DMS114 treated with DMSO at 0.1 percent for 48 hours (cell line): Measurements from ENCODE around the gene TTLL11.

Experiments
- DNase-seq: peaks from one replicate; lab custom pipeline; 2025; ENCODE audit not compliant: unreplicated experiment; lab: John Stamatoyannopoulos, UW

TTLL11 gene

DNA sequence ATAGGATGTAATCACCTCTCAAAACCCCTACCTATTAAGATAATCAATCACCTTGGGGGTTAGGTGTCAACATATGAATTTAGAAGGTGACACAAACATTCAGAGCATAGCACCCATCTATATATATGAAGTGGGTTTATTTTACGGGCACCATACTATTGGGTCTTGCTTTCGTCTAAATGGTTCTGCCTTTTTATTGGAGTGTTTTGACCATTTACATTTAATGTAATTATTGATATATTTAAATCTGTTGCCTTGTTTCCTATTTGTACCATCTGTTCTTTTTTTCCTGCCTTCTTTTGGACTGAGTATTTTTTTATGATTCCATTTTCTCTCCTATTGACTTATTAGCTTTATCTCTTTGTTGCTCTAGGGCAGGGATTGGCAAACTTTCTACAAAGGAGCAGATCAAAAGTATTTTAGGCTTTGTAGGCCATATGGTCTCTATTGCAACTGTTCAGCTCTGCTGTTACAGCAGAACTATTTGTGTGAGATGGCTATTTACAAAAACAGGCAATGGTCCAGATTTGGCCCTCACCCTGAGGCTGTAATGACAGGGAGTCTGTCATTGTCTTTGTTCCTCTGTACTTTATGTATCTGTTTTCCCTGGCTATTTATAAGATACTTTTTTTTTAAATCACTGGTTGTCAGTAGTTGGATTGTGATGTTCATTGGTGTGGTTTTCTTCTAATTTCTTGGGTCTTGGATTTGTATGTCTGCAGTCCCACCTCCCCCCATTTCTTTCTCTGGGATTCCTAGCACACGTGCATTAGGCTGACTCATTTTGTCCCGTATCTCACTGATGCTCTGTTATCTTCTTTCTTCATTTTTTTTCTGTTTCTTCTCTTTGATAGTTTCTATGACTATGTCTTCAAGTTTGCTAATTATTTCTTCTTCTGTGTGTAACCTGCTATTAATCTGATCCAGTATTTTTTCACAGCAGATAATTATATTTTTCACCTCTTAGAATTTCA is 314.6 kb downstream of the TTLL11 start:
- no peak for DNase-seq

DNA sequence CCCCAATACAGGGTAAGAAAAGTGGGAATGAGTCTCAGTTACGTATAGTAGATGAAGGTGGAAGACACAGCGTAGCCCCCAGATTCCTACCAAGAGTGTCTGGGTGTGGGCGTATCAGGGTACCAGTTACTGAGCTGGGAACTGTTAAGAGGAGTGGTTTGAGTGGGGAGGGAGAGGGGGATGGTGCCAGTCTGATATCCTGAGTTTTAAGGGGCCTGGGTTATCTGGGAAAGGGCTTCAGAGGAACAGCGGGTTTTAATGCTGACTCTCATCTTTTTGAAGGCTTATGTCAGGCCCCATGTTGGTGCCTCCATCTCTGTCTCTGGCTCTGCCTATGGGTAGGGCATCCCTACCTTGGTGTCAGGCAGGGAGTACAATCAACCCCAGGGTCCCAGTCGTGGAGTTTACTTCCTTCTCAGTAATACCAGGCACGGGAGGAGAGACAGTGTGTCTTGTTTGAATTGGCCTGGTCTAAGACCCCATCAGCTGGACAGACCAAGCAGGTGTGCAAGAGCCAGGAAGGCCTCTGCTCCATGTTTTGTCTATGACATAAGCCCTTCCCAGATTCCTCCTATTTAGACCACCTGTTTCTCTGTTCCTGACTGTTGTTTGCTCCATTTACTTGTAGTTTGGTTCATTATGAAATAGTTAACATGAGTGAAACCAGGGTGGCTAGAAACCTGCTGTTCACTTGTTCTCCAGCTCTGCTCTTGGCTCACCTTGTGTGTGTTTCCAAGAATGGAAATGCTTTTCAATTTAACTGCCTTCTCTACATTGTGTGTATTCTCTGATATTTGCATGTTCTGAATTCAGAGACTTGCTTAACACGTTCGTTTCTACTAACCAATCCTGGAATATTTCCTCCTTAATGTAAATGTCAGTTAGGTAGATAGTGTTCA is 316.1 kb downstream of the TTLL11 start:
- no peak for DNase-seq

DNA sequence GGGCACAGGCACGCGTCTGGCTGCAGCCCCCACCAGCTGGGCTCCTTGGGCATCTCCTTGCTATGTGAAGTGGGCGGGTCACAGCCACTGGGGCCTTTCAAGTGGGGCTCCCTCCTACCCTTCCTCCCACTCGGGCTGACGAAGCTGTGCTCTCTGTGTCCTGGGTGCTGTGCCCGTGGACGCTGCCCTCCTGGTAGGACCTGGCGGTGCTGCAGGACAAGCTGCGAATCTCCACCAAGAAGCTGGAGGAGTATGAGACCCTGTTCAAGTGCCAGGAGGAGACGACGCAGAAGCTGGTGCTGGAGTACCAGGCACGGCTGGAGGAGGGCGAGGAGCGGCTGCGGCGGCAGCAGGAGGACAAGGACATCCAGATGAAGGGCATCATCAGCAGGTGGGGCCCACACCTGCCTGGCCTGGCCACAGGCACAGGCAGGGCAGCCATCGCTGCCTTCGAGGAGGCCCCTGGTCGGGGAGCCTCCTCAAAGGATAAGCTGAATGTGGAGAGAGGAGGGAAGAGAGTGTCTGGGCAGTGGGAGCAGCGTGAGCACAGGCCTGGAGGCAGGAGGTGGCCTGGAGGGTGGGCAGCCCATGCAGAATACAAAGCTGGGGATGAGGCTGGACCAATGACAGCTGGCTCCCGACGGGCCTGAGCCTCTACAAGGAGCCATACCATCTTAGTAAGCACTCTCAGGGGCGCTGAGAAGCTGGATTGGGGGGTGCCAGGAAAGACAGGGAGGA is 316.9 kb downstream of the TTLL11 start:
- no peak for DNase-seq

DNA sequence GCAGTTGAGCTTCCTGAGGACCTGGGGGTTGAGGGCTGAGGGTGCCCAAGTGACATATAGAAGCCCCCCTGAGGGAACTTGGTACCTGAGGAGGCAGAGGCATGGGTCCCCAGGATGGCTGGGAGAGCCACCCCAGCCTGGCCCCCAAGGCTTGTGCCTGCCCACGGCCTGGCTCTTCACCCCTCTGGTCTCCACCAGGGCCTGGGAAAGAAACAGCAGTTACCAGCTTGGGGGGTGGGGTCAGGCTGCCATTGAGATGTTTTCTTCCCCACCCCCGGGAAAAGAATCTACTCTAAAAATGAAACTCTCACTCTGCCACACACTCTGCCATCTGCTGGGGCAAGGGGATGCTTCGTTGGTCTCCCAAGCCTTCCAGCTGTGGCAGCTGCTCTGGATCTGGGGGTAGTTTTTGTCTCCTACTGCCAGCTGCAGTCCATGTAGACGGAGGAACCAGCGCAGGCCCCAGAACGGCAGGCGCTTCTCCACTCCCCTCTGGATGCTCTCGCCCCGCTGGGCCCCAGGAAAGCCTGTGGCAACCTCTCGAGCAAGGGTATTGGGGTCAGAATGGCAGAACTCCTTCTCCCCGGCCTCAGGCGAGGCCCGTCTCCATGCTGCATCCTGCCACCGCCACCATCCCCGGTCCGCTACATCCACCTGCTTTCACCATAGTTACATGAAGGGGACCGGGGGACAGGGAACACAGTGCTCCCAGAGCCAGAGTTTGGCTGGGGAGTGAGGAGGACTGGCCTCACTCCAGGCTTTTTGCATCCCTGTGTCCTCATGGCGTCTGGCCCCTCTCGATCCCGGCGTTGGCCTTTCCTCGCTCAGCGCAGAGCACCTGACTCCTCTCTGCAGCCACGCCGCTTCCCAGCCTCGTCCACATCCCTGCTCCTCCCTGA is 318.1 kb downstream of the TTLL11 start:
- no peak for DNase-seq

DNA sequence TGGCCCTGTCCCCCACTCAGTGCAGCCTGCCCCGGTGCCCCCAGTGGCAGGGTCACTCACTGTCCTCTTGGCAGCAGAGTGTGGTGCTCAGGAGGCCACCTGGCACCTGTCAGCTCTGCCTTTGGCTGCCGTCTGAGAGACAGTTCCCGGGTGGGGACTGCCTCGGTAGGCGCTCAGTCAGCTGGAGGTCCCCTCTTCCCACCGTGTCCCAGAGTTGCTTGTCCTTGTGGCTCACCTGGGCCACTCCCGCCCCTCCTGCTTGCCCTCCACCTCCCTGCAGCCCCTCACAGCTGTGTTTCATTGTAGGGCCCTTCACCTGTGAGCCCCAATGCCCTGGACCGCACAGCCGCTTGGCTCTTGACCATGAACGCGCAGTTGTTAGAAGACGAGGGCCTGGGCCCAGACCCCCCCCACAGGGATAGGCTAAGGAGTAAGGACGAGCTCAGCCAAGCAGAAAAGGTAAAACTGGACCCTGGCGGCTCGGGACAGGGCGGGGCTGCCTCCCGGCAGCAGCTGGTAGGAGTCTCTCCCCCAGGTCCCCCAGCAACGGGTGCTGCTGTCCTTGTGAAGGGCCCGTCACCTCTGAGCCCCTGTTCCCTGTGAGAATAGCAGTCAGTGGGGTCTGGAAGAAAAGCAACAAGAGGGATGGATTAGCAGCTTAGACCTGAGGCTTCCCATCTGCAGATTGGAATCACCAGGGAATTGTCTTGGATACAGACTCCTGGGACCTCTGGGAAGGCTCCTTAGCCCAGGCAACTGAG is 319.0 kb downstream of the TTLL11 start:
- no peak for DNase-seq

DNA sequence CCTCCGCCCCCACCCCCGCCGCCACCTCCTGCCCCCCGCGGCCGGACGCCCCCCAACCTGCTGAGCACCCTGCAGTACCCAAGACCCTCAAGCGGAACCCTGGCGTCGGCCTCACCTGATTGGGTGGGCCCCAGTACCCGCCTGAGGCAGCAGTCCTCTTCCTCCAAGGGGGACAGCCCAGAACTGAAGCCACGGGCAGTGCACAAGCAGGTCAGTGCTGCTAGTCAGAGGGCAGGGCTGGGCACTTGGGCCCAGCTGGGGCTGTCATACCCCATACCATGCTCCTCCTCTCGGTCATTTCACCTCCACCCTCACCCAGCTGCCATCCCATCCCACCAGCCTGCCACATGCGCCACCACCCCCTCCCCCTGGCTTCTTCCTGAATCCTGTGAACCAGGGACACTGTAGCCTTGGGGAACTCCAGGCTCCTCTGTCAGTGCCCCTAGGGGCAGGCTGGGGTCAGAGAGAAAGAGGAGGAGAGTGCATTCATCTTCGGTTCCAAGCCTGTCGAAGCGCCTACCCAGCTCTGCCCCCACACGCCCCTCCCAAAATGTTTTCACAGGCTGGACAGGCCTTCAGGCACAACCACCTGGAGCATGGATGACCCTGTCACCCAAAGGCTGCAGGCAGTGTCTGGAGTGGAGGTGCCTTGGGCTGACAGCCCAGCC is 319.7 kb downstream of the TTLL11 start:
- DNase-seq: no peak

DNA sequence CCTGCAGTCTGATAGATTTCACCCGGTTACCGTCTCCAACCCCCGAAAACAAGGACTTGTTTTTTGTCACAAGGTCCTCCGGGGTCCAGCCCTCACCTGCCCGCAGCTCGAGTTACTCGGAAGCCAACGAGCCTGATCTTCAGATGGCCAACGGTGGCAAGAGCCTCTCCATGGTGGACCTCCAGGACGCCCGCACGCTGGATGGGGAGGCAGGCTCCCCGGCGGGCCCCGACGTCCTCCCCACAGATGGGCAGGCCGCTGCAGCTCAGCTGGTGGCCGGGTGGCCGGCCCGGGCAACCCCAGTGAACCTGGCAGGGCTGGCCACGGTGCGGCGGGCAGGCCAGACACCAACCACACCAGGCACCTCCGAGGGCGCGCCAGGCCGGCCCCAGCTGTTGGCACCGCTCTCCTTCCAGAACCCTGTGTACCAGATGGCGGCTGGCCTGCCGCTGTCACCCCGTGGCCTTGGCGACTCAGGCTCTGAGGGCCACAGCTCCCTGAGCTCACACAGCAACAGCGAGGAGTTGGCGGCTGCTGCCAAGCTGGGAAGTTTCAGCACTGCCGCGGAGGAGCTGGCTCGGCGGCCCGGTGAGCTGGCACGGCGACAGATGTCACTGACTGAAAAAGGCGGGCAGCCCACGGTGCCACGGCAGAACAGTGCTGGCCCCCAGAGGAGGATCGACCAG is 320.4 kb downstream of the TTLL11 start:
- DNase-seq: no peak
